ENCODE measurements around the gene FBXO15.

The FBXO15 gene

GRCh38 chr18:74137920-74138538 is 9.6 kb downstream of the FBXO15 start:
- no peak for DNase-seq (ENCODE audit: low read depth)
- TF ChIP-seq CTCF (IDR thresholded peaks at IDR 0.05; ENCODE audit: insufficient read depth, low read depth, low read length, missing control alignments) = no peak
- no peak overlapping the region for H3K4me3 ChIP-seq (ENCODE audit: low read length)

- no peak for TF ChIP-seq CTCF (IDR thresholded peaks at IDR 0.05; ENCODE audit: insufficient read depth, low read depth, low read length, missing control alignments)
- no peak for DNase-seq (ENCODE audit: low read depth)
- no peak overlapping the region for H3K4me3 ChIP-seq (ENCODE audit: low read length)
Measured at GRCh38 chr18:74132201-74132600, 15.4 kb downstream of the FBXO15 start.

- H3K4me3 ChIP-seq (ENCODE audit: low read length) = no peak overlapping the region
- TF ChIP-seq CTCF (IDR thresholded peaks at IDR 0.05; ENCODE audit: insufficient read depth, low read depth, low read length, missing control alignments) = no peak
- no peak for DNase-seq (ENCODE audit: low read depth)
Measured at GRCh38 chr18:74131124-74131523, 16.5 kb downstream of the FBXO15 start.

DNA sequence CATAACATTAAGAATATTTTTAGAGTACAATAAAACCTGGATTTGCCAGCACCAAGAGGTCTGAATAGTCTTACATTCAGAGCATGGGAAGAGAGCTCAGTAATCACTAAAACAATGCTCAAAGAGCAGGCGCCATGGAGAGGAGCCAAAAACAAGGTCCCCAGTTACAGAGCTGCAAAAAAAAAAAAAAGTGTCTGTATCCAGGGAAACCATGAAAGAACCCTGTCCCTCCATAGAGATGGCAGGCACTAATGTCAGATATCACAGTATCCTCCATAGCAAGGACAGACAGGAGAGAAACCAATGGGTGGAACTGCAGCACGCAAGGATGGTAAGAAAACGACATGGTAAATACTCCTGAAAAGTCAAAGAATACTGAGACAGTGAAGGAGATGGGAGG is 19.5 kb downstream of the FBXO15 start:
- TF ChIP-seq CTCF (IDR thresholded peaks at IDR 0.05; ENCODE audit: insufficient read depth, low read depth, low read length, missing control alignments) = no peak
- DNase-seq (ENCODE audit: low read depth) = no peak
- H3K4me3 ChIP-seq (ENCODE audit: low read length) = no peak overlapping the region

DNA sequence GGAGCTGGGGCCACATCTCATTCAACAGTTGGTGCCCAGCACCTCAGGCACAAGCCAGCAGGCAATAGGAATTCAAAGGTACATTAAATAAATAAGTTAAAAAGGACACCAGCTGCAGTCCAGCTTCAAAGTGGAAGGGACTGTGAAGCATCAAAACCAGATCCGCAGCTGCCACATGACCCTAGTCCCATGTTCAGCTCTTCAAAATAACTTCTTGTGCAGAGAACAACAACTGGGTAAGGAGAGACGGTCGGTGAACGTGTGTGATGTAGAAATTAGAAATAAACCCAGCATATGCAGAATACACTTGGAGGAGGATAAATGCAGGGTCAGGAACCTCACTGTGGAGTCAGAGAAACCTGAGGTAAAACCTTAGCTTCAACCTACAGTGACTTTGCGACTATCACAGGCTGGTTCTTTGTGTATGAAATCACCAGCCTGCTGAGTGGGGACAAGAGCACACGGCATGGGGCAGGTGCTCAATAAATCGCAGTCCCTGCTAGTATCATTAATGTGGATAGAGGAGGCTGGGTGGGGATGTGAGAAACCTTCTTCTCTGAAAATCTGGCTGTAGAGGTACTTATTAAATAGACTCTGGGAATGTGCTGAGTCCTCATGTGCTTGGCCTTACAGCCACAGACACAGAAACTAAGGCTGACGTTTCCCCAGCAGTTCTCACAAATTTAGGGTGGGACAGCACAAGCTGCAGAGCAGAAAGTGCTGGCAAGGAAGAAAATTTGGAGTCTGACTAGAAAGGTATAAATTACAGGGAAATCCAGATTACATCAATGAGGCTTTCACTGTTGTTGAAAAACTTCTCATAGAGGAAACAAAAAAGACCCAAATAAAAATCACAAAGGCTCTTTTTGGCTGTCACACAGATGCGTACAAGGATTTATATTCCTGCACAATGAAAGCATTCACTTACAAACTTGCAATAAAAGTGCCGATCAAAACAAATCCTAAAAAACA is 20.7 kb downstream of the FBXO15 start:
- no peak overlapping the region for H3K4me3 ChIP-seq (ENCODE audit: low read length)
- no peak for TF ChIP-seq CTCF (IDR thresholded peaks at IDR 0.05; ENCODE audit: insufficient read depth, low read depth, low read length, missing control alignments)
- DNase-seq (ENCODE audit: low read depth) = no peak

GRCh38 chr18:74124642-74125041 is 23.0 kb downstream of the FBXO15 start:
- no peak overlapping the region for H3K4me3 ChIP-seq (ENCODE audit: low read length)
- DNase-seq (ENCODE audit: low read depth) = no peak
- TF ChIP-seq CTCF (IDR thresholded peaks at IDR 0.05; ENCODE audit: insufficient read depth, low read depth, low read length, missing control alignments) = no peak

All from epithelial cell of esophagus (primary cell).